Transverse colon (tissue), 4 donors: ENCODE measurements around the gene SLC35G1. TPM values are rescaled to one million over a fixed set of nuclear protein-coding genes. Genes with fewer than 3 reads are reported as not detected.

Experiments used
- DNase-seq: peaks from one replicate; pipeline ENCODE4 v3.0.0-alpha.2; 2019
- H3K27ac ChIP-seq, 4 donors: fragments of 200-600 bp; sonication (generic); 2 replicates each; pipeline ENCODE4 v1.5.1; 2016 to 2018; ENCODE audit warnings: inconsistent platforms in 4 of 4
- H3K27me3 ChIP-seq: fragments of 200-600 bp; sonication (generic); 2 replicates; pipeline ENCODE4 v1.5.1; 2017; ENCODE audit warnings: inconsistent platforms
- H3K36me3 ChIP-seq, 4 donors: fragments of 200-600 bp; sonication (generic); 2 replicates each; pipeline ENCODE4 v1.5.1; 2017 to 2019; ENCODE audit warnings: inconsistent platforms in 4 of 4
- H3K4me1 ChIP-seq, 4 donors: fragments of 200-600 bp; sonication (generic); 2 replicates each; pipeline ENCODE4 v1.5.1; 2017 to 2020; ENCODE audit warnings: inconsistent platforms in 4 of 4
- H3K4me3 ChIP-seq, 4 donors: fragments of 200-600 bp; sonication (generic); 1 replicate in 1 of 4; 2 replicates in 3 of 4; pipeline versions ENCODE4 v1.5.1 to v1.6.1; 2017 to 2019; ENCODE audit warnings: inconsistent platforms in 4 of 4
- H3K9me3 ChIP-seq, 2 donors: fragments of 200-600 bp; sonication (generic); 2 replicates each; pipeline ENCODE4 v1.5.1; 2017 to 2019; ENCODE audit warnings: inconsistent platforms in 2 of 2
- CTCF ChIP-seq, 5 experiments: fragments of 200-600 bp in 3 of 5; fragments of 450-650 bp in 2 of 5; sonication (generic) in 3 of 5; IDR thresholded peaks; 1 replicate in 2 of 5; 2 replicates in 3 of 5; pipeline ENCODE4 v1.5.1; 2016 to 2017; ENCODE audit warnings: antibody characterized with exemption in 5 of 5, inconsistent platforms in 3 of 5, mild to moderate bottlenecking in 2 of 5, moderate library complexity in 1 of 5
- EP300 ChIP-seq: sonication (generic); formaldehyde crosslinking; IDR thresholded peaks from one replicate; pipeline ENCODE4 v1.6.1; 2017; ENCODE audit warnings: antibody characterized with exemption, low read depth
- POLR2A ChIP-seq: fragments of 450-650 bp; IDR thresholded peaks from one replicate; pipeline ENCODE4 v1.6.1; 2016; ENCODE audit warnings: antibody characterized with exemption, mild to moderate bottlenecking, moderate library complexity
- POLR2AphosphoS5 ChIP-seq, 3 donors: sonication (generic); formaldehyde crosslinking; IDR thresholded peaks; one replicate each; pipeline ENCODE4 v1.6.1; 2016; ENCODE audit warnings: antibody characterized with exemption in 3 of 3
- WGBS, 2 donors: methylation state at CpG; one replicate each; pipeline ENCODE4 v1.1.5; 2018; ENCODE audit warnings: low coverage in 1 of 2; 5-methylcytosine and 5-hydroxymethylcytosine counted together
- in situ Hi-C, 4 donors: fragments of 200-750 bp; cut with MboI; loops; one replicate each; pipeline versions ENCODE4 v1.15.0 to v1.15.1; 2017; ENCODE audit warnings: low sequenced_read_pairs in 3 of 4, low pct_ligation_motif_present in 1 of 4, low pct_unique_long_range_greater_than_20kb in 1 of 4
- intact Hi-C: fragments of 100-400 bp; cut with DNase I; formaldehyde crosslinking; loops from one replicate; pipeline ENCODE4 v1.15.1; 2023; ENCODE audit warnings: low total_unique reads
- total RNA-seq, 4 donors: library from RNA; depleted of rRNA; stranded (reverse); fragments of >200 nt; gene quantifications; one replicate each; pipeline ENCODE4 v1.1.0, GENCODE V29; 2016

The SLC35G1 gene
- total RNA-seq, 4 donors from 2014 or later = 7.4 to 42.1 (median 28.9) TPM

GRCh38 chr10:93947055-93947454 is 53.3 kb downstream of the SLC35G1 start:
- TF ChIP-seq POLR2AphosphoS5 (IDR thresholded peaks at IDR 0.05) (no peak), CTCF (IDR thresholded peaks at IDR 0.05) (no peak), POLR2A (no peak), EP300 (no peak)
- DNase-seq = no peak
- Histone ChIP-seq H3K36me3 (no peaks in the 10 kb centered on the region), H3K27me3 (no peaks in the 10 kb centered on the region), H3K9me3 (no peaks in the 10 kb centered on the region), H3K27ac (no peak overlapping the region), H3K4me3 (no peak overlapping the region), H3K4me1 (no peaks in the 10 kb centered on the region)
- 85 to 97% methylated on average over 5 to 8 of the region's 8 CpGs for WGBS, 2 donors
- intact Hi-C loops (no loop called here), in situ Hi-C loops (no loop called here)

GRCh38 chr10:93947524-93947923 is 53.7 kb downstream of the SLC35G1 start:
- no peak overlapping the region for H3K4me3 ChIP-seq
- DNase-seq = no peak
- no peak overlapping the region for H3K27ac ChIP-seq
- H3K36me3 ChIP-seq = no peaks in the 10 kb centered on the region
- no peaks in the 10 kb centered on the region for H3K4me1 ChIP-seq
- TF ChIP-seq POLR2A (no peak), EP300 (no peak), POLR2AphosphoS5 (IDR thresholded peaks at IDR 0.05) (no peak), CTCF (IDR thresholded peaks at IDR 0.05) (no peak)
- intact Hi-C loops = no loop called here
- in situ Hi-C loops = no loop called here
- H3K27me3 ChIP-seq = no peaks in the 10 kb centered on the region
- H3K9me3 ChIP-seq = no peaks in the 10 kb centered on the region

GRCh38 chr10:93951905-93952304 is 58.1 kb downstream of the SLC35G1 start:
- no peaks in the 10 kb centered on the region for H3K27me3 ChIP-seq
- in situ Hi-C loops (no loop called here), intact Hi-C loops (no loop called here)
- TF ChIP-seq POLR2AphosphoS5 (IDR thresholded peaks at IDR 0.05) = no peak
- TF ChIP-seq POLR2A = no peak
- TF ChIP-seq EP300 = no peak
- no peak for TF ChIP-seq CTCF (IDR thresholded peaks at IDR 0.05)
- H3K4me1 ChIP-seq = no peaks in the 10 kb centered on the region
- DNase-seq = no peak
- H3K27ac ChIP-seq = no peak overlapping the region
- no peak overlapping the region for H3K4me3 ChIP-seq
- H3K9me3 ChIP-seq = no peaks in the 10 kb centered on the region
- 60 to 82% methylated on average over 2 of the region's 2 CpGs for WGBS, 2 donors
- H3K36me3 ChIP-seq = no peaks in the 10 kb centered on the region

Other genes starting within 250 kb of the SLC35G1 start
- 10 to 100 TPM in 3 of 4 donors, 1 to 10 TPM in 1; 1.9 to 37.4 (median 13.9) TPM for gene FRA10AC1, start 191.4 kb upstream of the SLC35G1 start, total RNA-seq
- 1 to 10 TPM in 2 of 4 donors, not detected in 2; 1.1 to 2.4 TPM for gene LGI1, start 136.0 kb upstream of the SLC35G1 start, total RNA-seq
- gene PLCE1, start 100.0 kb downstream of the SLC35G1 start, total RNA-seq = 100 to 1,000 TPM in 1 of 4 donors, 10 to 100 TPM in 3; 67.9 to 100 (median 90.8) TPM